Hematopoietic multipotent progenitor cell treated with erythropoietin and hydrocortisone succinate and interleukin-3 and kit ligand, for 17 days (in vitro differentiated cells): Measurements from ENCODE around the gene MIPOL1.
"Not testable (repeated sequence)": the region's sequence is repeated elsewhere in the genome, so short reads cannot be mapped to it uniquely, and the experiment has no call there.

Source experiments
- DNase-seq: peaks from one replicate; pipeline ENCODE4 v3.0.0-alpha.2; 2015; ENCODE audit warnings: low spot score

MIPOL1 gene

GRCh38 chr14:37401093-37401492 is 203.4 kb downstream of the MIPOL1 start:
- DNase-seq = no peak

- DNase-seq = no peak
These were observed 205.9 kb downstream of the MIPOL1 start for GRCh38 chr14:37403626-37404025.

- no peak for DNase-seq
These were observed 208.4 kb downstream of the MIPOL1 start for GRCh38 chr14:37406095-37406494.

- no peak for DNase-seq
These were observed 213.5 kb downstream of the MIPOL1 start for GRCh38 chr14:37411079-37411735.

- DNase-seq = no peak
These were observed 215.3 kb downstream of the MIPOL1 start for GRCh38 chr14:37413050-37413449.

GRCh38 chr14:37413504-37414003 is 215.8 kb downstream of the MIPOL1 start:
- no peak for DNase-seq

GRCh38 chr14:37416264-37416663 is 218.5 kb downstream of the MIPOL1 start:
- no peak for DNase-seq

GRCh38 chr14:37417151-37417550 is 219.4 kb downstream of the MIPOL1 start:
- no peak for DNase-seq

- DNase-seq = no peak
These were observed 220.1 kb downstream of the MIPOL1 start for GRCh38 chr14:37417833-37418232.

GRCh38 chr14:37420622-37421021 is 222.9 kb downstream of the MIPOL1 start:
- DNase-seq = no peak

GRCh38 chr14:37422319-37422718 is 224.6 kb downstream of the MIPOL1 start:
- DNase-seq = no peak

- DNase-seq = no peak
These were observed 225.0 kb downstream of the MIPOL1 start for GRCh38 chr14:37422748-37423147.

GRCh38 chr14:37428954-37429353 is 231.2 kb downstream of the MIPOL1 start:
- no peak for DNase-seq

GRCh38 chr14:37429618-37430017 is 231.9 kb downstream of the MIPOL1 start:
- no peak for DNase-seq

- no peak for DNase-seq
These were observed 237.1 kb downstream of the MIPOL1 start for GRCh38 chr14:37434867-37435266.

- no peak for DNase-seq
These were observed 238.8 kb downstream of the MIPOL1 start for GRCh38 chr14:37436519-37436918.

GRCh38 chr14:37437490-37437889 is 239.8 kb downstream of the MIPOL1 start:
- no peak for DNase-seq

- no peak for DNase-seq
These were observed 240.7 kb downstream of the MIPOL1 start for GRCh38 chr14:37438444-37438843.

GRCh38 chr14:37443461-37443860 is 245.7 kb downstream of the MIPOL1 start:
- DNase-seq = no peak

- no peak for DNase-seq
These were observed 250.2 kb downstream of the MIPOL1 start for GRCh38 chr14:37447883-37448391.

- DNase-seq = no peak
These were observed 254.6 kb downstream of the MIPOL1 start for GRCh38 chr14:37452323-37452722.

- DNase-seq = no peak
These were observed 256.2 kb downstream of the MIPOL1 start for GRCh38 chr14:37453985-37454384.

- DNase-seq = no peak
These were observed 259.6 kb downstream of the MIPOL1 start for GRCh38 chr14:37457334-37457733.

- not testable (repeated sequence) for DNase-seq
These were observed 264.7 kb downstream of the MIPOL1 start for GRCh38 chr14:37462426-37462825.
